ENCODE results near the gene XXYLT1. TPM values are rescaled to one million over a fixed set of nuclear protein-coding genes. Genes with fewer than 3 reads are reported as not detected.

The XXYLT1 gene
- total RNA-seq, 2 experiments from 2014 or later, result 5.4 to 5.7 TPM

DNA sequence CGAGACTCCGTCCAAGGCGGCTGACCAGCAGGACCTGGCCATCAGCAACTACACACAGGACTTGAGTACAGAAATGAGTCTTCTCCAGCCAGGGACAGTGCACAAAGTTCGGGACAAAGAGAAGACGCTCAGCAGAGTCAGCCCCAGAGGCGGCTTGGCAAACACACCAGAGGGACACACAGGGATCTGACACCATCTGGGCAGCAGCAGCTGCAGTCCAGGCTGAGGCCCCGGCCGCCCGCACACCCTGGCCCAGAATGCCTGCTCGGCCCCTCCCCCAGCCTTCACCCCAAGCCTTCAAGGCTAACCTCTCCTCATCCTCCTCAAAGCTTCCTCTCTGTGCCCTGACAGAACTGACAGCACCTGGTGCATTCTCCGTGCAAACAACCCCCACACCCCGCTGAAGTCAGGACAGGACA is 61.1 kb downstream of the XXYLT1 start:
- peaks cover 11% of the 10 kb centered on the region for H3K4me1 Mint-ChIP-seq
- ATAC-seq (no peak), DNase-seq (no peak)
- no peaks in the 10 kb centered on the region for H3K27me3 Mint-ChIP-seq
- ChIA-PET CTCF (interaction anchor here (1.1 kb wide), 2 partner anchors 9 to 396 kb away, joined by 3 read pairs; no protein-coding TSS in a partner anchor), POLR2A (no interaction called here)
- no peak overlapping the region for H3K4me3 Mint-ChIP-seq
- H3K36me3 Mint-ChIP-seq (ENCODE audit: low read depth), result no peaks in the 10 kb centered on the region
- intact Hi-C loops (cut with DNase I, micrococcal nuclease), result no loop called here
- no peaks in the 10 kb centered on the region for H3K9me3 Mint-ChIP-seq (ENCODE audit: low read depth)
- H3K27ac Mint-ChIP-seq, result no peak overlapping the region

DNA sequence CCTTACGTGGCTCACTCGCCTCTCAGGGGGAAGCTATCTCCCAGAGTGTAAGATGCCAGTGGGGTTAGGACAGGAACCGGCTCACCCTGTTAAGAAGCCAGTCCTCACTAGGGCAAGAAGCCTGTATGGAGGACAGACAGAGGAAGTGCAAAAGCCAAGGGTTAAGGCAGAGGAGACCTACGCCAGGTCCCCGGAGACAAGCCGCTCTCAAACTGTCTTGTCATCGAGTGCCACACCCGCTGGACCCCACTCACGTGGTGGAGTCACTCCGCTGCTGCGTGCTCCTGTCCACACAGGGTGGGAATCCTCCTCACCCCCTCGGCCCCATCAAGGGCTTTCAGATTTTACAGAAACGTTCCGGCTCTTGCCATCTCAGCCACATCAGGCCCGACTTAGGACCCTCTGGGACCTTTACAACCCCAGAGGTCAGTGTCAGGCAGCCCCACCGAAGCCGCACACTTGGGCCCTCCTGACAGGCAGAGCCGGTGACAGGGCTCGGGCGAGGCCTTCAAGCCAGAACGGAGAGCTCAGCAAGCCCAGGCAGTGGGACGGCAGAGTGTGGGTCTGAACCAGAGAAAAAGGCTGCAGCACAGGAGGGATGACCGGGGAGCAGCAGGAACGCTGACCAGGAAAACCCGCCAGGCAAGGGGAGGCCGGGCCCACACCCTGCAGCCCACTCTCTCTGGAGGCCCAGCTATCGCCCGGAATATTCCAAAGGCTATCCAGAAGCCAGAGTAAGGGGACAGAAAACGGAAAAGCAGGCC is 61.7 kb downstream of the XXYLT1 start:
- ATAC-seq (no peak), DNase-seq (no peak)
- no peak overlapping the region for H3K4me3 Mint-ChIP-seq
- H3K36me3 Mint-ChIP-seq (ENCODE audit: low read depth), result no peaks in the 10 kb centered on the region
- peaks cover 16% of the 10 kb centered on the region for H3K4me1 Mint-ChIP-seq
- CTCF ChIA-PET, result no interaction called here
- POLR2A ChIA-PET, result no interaction called here
- intact Hi-C loops (cut with DNase I, micrococcal nuclease), result no loop called here
- H3K9me3 Mint-ChIP-seq (ENCODE audit: low read depth), result no peaks in the 10 kb centered on the region
- no peak overlapping the region for H3K27ac Mint-ChIP-seq
- no peaks in the 10 kb centered on the region for H3K27me3 Mint-ChIP-seq

DNA sequence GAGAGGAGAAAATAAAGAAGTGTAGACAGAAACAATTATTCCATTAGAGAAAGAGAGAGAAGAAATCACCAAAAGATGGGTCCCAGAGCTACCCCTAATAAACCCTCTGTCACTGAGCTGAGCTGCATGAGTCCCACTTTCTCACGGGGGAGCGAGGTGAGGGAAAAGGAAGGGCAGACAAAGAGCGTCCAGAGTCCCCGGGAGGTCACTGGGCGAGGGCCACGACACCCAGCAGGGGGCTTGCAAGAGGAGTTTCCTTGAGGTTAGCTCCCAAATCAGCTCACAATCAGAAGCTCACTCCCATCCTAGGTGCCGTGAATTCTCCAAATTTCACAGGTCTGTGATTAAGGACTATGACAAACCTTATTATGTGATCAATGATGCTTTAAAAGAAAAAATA is 62.3 kb downstream of the XXYLT1 start:
- no peak overlapping the region for H3K27ac Mint-ChIP-seq
- intact Hi-C loops (cut with DNase I, micrococcal nuclease), result no loop called here

DNA sequence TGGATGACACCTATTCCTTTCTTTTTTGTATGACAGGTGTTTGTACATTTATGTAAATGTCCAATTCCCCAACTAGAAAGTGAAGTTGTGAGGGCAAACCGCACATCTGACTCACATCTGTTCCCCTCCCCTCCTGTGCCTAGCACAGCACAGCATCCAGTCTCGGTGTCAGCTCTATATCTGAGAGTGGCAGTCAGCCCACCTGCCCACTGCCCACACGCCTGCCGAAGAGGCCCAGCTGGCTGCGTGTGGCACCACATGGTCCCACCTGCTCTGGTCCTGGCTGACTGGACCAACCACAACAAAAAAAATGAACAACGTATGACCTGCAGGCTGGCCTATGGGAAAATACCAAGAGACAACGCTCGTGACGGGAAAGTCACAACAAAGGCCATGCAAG is 62.8 kb downstream of the XXYLT1 start:
- peak; percentile 48 for DNase-seq
- ChIA-PET POLR2A (no interaction called here), CTCF (no interaction called here)
- ATAC-seq, result peak; percentile 88
- no peak overlapping the region for H3K4me3 Mint-ChIP-seq
- no peaks in the 10 kb centered on the region for H3K36me3 Mint-ChIP-seq (ENCODE audit: low read depth)
- intact Hi-C loops (cut with DNase I, micrococcal nuclease), result no loop called here
- no peaks in the 10 kb centered on the region for H3K9me3 Mint-ChIP-seq (ENCODE audit: low read depth)
- H3K27ac Mint-ChIP-seq, result no peak overlapping the region
- no peaks in the 10 kb centered on the region for H3K27me3 Mint-ChIP-seq
- H3K4me1 Mint-ChIP-seq, result peaks cover 16% of the 10 kb centered on the region

More for the DNA sequence above, 62.3 kb downstream of the XXYLT1 start:
- no peak overlapping the region for H3K4me3 Mint-ChIP-seq
- H3K36me3 Mint-ChIP-seq (ENCODE audit: low read depth), result no peaks in the 10 kb centered on the region
- peaks cover 16% of the 10 kb centered on the region for H3K4me1 Mint-ChIP-seq
- H3K27me3 Mint-ChIP-seq, result no peaks in the 10 kb centered on the region
- H3K9me3 Mint-ChIP-seq (ENCODE audit: low read depth), result no peaks in the 10 kb centered on the region
- DNase-seq (no peak), ATAC-seq (no peak)
- POLR2A ChIA-PET, result no interaction called here
- CTCF ChIA-PET, result no interaction called here

DNA sequence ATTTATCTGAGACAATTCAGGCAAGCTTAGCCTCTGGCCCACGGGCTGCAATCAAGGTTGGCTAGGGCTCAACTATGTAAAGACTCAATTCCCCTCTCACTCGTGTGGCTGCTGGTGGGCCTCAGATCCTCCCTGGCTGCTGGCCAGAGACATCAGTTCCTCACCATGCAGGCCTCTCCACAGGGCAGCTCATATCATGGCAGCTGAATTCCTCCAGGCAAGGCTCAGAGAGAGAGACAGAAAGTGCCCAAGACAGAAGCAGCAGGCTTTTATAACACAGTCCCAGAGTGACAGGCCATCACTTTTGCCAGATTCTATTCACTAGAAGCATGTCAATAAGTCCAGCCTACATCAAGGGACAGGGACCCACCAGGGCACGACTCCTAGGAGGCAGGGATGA is 63.2 kb downstream of the XXYLT1 start:
- Mint-ChIP-seq H3K4me1 (peaks cover 16% of the 10 kb centered on the region), H3K27ac (no peak overlapping the region), H3K27me3 (no peaks in the 10 kb centered on the region), H3K9me3 (ENCODE audit: low read depth) (no peaks in the 10 kb centered on the region), H3K36me3 (ENCODE audit: low read depth) (no peaks in the 10 kb centered on the region), H3K4me3 (no peak overlapping the region)
- ChIA-PET POLR2A (no interaction called here), CTCF (interaction anchor here (0.7 kb wide), 1 partner anchor 565 kb away, joined by 3 read pairs; no protein-coding TSS in a partner anchor)
- intact Hi-C loops (cut with DNase I, micrococcal nuclease), result no loop called here
- ATAC-seq, result peak; percentile 9
- no peak for DNase-seq

DNA sequence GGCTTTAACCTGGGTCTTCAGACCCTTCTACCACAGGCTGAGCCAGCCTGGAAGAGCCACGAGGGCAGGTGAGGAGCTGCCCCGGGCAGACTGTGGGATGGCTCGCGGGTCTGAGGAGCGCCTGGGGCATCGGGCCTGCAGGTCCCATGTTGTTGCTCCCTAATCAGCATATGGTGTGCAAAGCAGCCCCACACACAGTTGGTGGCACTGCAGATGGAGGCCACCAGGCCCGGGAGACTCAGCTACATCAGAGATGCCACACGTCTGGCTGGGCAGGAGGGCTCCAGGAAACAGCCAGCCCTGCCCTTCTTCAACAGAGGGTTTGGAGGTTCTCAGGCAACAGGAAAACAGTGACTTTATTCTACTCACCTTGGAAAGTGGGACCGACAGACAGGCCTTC is 63.9 kb downstream of the XXYLT1 start:
- no peak overlapping the region for H3K4me3 Mint-ChIP-seq
- H3K9me3 Mint-ChIP-seq (ENCODE audit: low read depth), result no peaks in the 10 kb centered on the region
- H3K27me3 Mint-ChIP-seq, result no peaks in the 10 kb centered on the region
- intact Hi-C loops (cut with DNase I, micrococcal nuclease), result no loop called here
- ChIA-PET POLR2A (no interaction called here), CTCF (interaction anchor here (0.7 kb wide), 1 partner anchor 565 kb away, joined by 3 read pairs; no protein-coding TSS in a partner anchor)
- no peak overlapping the region for H3K27ac Mint-ChIP-seq
- H3K4me1 Mint-ChIP-seq, result peaks cover 16% of the 10 kb centered on the region
- DNase-seq (no peak), ATAC-seq (no peak)
- no peaks in the 10 kb centered on the region for H3K36me3 Mint-ChIP-seq (ENCODE audit: low read depth)

DNA sequence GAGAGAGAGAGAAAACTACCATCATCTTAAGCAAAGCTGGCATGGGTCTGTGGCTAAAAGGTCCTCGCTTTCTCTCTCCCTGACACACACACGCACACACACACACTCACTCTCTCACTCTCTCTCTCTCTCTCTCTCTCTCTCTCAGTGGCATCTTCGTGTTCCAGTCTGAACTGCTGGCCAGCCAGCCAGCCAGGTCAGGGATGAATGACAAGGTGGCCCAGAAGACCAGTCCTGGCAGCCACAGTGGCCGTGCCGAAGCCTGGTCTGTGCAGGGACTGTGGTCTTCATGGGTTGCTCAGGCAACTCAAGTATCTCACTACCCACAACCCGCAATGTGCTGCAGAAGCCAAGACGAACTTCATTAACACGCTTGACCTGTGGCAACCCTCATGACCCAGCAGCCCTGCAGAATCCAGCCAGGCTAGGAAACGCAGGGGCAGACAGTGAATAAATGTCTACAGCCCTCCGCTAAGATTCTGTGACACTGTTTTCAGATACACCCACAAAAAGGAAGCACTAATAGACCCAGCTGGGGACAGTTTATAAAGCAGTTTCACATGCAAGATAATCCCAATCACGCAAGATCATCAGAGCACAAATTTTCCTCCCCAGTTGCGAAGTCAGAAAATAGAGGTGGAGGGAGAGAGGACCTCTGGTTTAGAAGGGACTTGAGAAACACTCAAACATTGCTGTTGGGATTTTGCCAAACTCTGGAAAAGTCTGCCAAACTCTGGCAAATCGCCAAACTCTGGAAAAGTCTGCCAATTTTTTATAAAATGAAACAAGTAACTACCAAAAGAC is 66.4 kb downstream of the XXYLT1 start:
- ChIA-PET CTCF (interaction anchor here (0.7 kb wide), 1 partner anchor 52 kb away, joined by 3 read pairs; no protein-coding TSS in a partner anchor), POLR2A (interaction anchor here (0.7 kb wide), 1 partner anchor 538 kb away, joined by 3 read pairs; no protein-coding TSS in a partner anchor)
- no peaks in the 10 kb centered on the region for H3K27me3 Mint-ChIP-seq
- no peak overlapping the region for H3K4me3 Mint-ChIP-seq
- H3K9me3 Mint-ChIP-seq (ENCODE audit: low read depth), result no peaks in the 10 kb centered on the region
- no peak overlapping the region for H3K27ac Mint-ChIP-seq
- DNase-seq, result no peak
- H3K4me1 Mint-ChIP-seq, result peaks cover 13% of the 10 kb centered on the region
- ATAC-seq, result no peak
- intact Hi-C loops (cut with DNase I, micrococcal nuclease), result no loop called here
- no peaks in the 10 kb centered on the region for H3K36me3 Mint-ChIP-seq (ENCODE audit: low read depth)

DNA sequence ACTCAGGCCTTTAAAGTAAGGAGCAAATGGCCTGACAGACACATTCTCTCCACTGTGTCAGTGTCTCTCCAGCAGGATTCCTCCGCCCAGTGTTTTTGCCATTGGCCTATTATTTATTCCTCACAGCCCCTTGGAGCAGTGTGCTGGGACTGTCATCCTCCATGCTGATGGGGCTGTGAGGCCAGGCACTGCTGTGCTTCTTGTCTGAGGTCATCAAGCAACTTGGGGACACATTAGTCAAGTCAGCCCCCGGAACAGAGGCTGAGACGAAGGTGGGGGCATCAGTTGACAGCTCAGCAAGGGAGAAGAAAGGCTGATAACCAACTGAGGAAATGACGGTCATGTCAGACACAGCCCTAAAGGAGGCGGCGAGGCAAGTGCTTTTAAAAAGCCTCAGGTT is 67.4 kb downstream of the XXYLT1 start:
- H3K9me3 Mint-ChIP-seq (ENCODE audit: low read depth), result no peaks in the 10 kb centered on the region
- peaks cover 3% of the 10 kb centered on the region for H3K36me3 Mint-ChIP-seq (ENCODE audit: low read depth)
- intact Hi-C loops (cut with DNase I, micrococcal nuclease), result no loop called here
- no peak overlapping the region for H3K27ac Mint-ChIP-seq
- no peaks in the 10 kb centered on the region for H3K27me3 Mint-ChIP-seq
- DNase-seq, result no peak
- H3K4me3 Mint-ChIP-seq, result no peak overlapping the region
- no peak for ATAC-seq
- ChIA-PET CTCF (interaction anchor here (0.7 kb wide), 1 partner anchor 53 kb away, joined by 3 read pairs; no protein-coding TSS in a partner anchor), POLR2A (interaction anchor here (0.7 kb wide), 1 partner anchor 537 kb away, joined by 3 read pairs; no protein-coding TSS in a partner anchor)
- H3K4me1 Mint-ChIP-seq, result peaks cover 16% of the 10 kb centered on the region

DNA sequence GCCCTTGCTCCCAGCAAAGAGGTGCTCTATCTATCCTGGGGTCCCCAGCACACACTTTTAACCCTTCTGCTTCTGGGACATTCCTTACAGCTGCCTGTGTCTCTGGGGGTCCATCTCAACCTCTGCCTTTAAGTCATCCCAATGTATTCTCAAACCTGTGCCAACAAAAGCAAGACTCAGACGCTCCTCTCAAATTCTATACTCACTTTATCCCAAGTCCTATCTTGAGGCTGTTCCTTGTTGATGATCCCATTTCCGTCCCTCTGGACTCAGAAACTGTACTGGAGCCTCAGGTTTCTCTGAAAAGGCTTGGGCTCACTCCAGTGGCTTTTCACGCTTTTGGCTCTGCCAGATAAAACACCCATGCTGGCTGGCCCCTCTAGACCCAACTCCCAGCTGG is 69.7 kb downstream of the XXYLT1 start:
- no peaks in the 10 kb centered on the region for H3K27me3 Mint-ChIP-seq
- peaks cover 13% of the 10 kb centered on the region for H3K4me1 Mint-ChIP-seq
- intact Hi-C loops (cut with DNase I, micrococcal nuclease), result no loop called here
- ChIA-PET CTCF (interaction anchor here (0.6 to 0.9 kb wide), 2 partner anchors 9 to 69 kb away, joined by 3 read pairs; no protein-coding TSS in a partner anchor), POLR2A (no interaction called here)
- no peak overlapping the region for H3K27ac Mint-ChIP-seq
- H3K36me3 Mint-ChIP-seq (ENCODE audit: low read depth), result peaks cover 3% of the 10 kb centered on the region
- ATAC-seq (no peak), DNase-seq (no peak)
- H3K9me3 Mint-ChIP-seq (ENCODE audit: low read depth), result no peaks in the 10 kb centered on the region
- H3K4me3 Mint-ChIP-seq, result no peak overlapping the region

DNA sequence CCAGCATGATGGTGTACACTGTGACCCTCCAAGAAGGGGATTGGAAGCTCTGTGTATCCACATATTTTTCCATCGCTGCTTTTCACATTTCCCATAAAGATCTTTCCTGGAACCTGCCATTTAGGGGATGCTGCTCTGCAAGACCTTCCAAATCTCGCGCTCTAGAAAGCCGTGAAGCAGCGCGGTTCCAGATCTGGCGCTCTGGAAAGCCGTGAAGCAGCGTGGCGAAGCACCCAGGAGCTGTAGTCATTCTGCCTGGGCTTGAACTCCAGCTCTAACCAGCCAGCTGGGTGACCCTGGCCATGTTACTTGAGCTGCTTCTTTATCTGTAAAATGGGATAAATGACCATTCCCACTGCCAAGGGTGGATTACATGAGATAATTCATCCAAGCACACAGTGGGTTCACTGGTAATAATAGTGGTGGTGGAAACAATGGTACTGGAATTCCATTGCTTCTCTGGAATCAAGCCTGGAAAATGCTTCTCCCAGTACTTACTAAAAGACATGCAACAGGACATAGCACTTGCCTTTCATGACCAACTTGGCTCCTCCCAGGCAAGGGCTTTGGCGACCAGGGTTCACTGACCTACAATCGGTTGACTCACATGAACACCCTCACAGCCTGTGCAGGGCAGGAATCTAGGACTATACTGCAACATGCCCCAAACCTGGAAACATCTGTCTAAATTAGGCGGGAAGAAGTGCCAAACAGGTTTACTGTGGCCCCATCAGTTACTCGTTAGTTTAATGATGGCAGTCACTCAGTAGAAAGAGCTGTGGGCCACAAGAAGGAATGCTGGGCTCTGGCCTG is 70.7 kb downstream of the XXYLT1 start:
- CTCF ChIA-PET, result interaction anchor here (0.6 to 0.8 kb wide), 3 partner anchors 30 to 1417 kb away, joined by 3 read pairs; no protein-coding TSS in a partner anchor
- no peaks in the 10 kb centered on the region for H3K9me3 Mint-ChIP-seq (ENCODE audit: low read depth)
- POLR2A ChIA-PET, result no interaction called here
- no peak overlapping the region for H3K4me3 Mint-ChIP-seq
- intact Hi-C loops (cut with DNase I, micrococcal nuclease), result no loop called here
- H3K27ac Mint-ChIP-seq, result no peak overlapping the region
- H3K27me3 Mint-ChIP-seq, result no peaks in the 10 kb centered on the region
- ATAC-seq (no peak), DNase-seq (no peak)
- peaks cover 18% of the 10 kb centered on the region for H3K4me1 Mint-ChIP-seq
- peaks cover 3% of the 10 kb centered on the region for H3K36me3 Mint-ChIP-seq (ENCODE audit: low read depth)
